Thyroid gland (tissue), 4 donors: ENCODE results near the gene OR5V1.
"Not testable (repeated sequence)": the region's sequence is repeated elsewhere in the genome, so short reads cannot be mapped to it uniquely, and the experiment has no call there.

Experiments used
- POLR2A ChIP-seq, 2 donors: fragments of 450-650 bp; IDR thresholded peaks; one replicate each; pipeline ENCODE4 v1.6.1; 2017; ENCODE audit warnings: antibody characterized with exemption in 2 of 2, mild to moderate bottlenecking in 2 of 2, moderate library complexity in 1 of 2
- TF ChIP-seq, protein P1 (sequence below), 6 experiments: fragments of 200-600 bp in 3 of 6; fragments of 450-650 bp in 3 of 6; sonication (generic) in 3 of 6; IDR thresholded peaks; one replicate each; pipeline ENCODE4 v1.5.1; 2016 to 2019; ENCODE audit warnings: antibody characterized with exemption in 6 of 6, mild to moderate bottlenecking in 2 of 6, inconsistent platforms in 1 of 6, moderate library complexity in 1 of 6

DNA sequence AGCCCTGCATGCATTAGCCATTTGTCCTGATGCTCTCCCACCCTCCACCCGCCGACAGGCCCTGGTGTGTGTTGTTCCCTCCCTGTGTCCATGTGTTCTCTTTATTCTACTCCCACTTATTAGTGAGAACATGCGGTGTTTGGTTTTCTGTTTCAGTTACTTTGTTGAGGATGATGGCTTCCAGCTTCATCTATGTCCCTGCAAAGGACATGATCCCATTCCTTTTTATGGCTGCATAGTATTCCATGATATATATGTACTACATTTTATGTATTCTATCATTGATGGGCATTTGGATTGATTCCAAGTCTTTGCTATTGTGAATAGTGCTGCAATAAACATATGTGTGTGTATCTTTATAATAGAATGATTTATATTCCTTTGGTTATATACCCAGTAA is 19.3 kb downstream of the OR5V1 start:
- TF ChIP-seq, protein P1, sequence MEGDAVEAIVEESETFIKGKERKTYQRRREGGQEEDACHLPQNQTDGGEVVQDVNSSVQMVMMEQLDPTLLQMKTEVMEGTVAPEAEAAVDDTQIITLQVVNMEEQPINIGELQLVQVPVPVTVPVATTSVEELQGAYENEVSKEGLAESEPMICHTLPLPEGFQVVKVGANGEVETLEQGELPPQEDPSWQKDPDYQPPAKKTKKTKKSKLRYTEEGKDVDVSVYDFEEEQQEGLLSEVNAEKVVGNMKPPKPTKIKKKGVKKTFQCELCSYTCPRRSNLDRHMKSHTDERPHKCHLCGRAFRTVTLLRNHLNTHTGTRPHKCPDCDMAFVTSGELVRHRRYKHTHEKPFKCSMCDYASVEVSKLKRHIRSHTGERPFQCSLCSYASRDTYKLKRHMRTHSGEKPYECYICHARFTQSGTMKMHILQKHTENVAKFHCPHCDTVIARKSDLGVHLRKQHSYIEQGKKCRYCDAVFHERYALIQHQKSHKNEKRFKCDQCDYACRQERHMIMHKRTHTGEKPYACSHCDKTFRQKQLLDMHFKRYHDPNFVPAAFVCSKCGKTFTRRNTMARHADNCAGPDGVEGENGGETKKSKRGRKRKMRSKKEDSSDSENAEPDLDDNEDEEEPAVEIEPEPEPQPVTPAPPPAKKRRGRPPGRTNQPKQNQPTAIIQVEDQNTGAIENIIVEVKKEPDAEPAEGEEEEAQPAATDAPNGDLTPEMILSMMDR (IDR thresholded peaks at IDR 0.05) = not testable (repeated sequence)
- TF ChIP-seq POLR2A (IDR thresholded peaks at IDR 0.05) = not testable (repeated sequence)
